A204.1 (cell line): ENCODE results near the gene ZNF723.
"Not testable (repeated sequence)": the region's sequence is repeated elsewhere in the genome, so short reads cannot be mapped to it uniquely, and the experiment has no call there.

Experiments used
- FAIRE-seq: peaks from 2 replicates; lab custom pipeline; 2012; peaks lifted over from hg19 to GRCh38; lab: Jason Lieb, UNC

ZNF723 gene

GRCh38 chr19:22832031-22832762 is at the start of gene ZNF723:
TSS of gene ZNF723 (plus strand) at chr19:22832291. CDS start at chr19:22832380, 89 bp downstream.
- no peak for FAIRE-seq

- no peak for FAIRE-seq
Measured at GRCh38 chr19:22783651-22784410, 48.3 kb upstream of the ZNF723 start, which contains the start of gene ZNF99. TSS of gene ZNF99 (minus strand) at chr19:22784151. CDS start at chr19:22784016, 135 bp downstream.

- FAIRE-seq, result peak; percentile 53
Measured at GRCh38 chr19:22792863-22793262, 39.2 kb upstream of the ZNF723 start.

GRCh38 chr19:22797040-22797439 is 35.1 kb upstream of the ZNF723 start:
- FAIRE-seq, result no peak

- FAIRE-seq, result no peak
Measured at GRCh38 chr19:22806418-22806817, 25.7 kb upstream of the ZNF723 start.

GRCh38 chr19:22807061-22807835 is 24.8 kb upstream of the ZNF723 start:
- FAIRE-seq, result no peak

GRCh38 chr19:22814124-22814523 is 18.0 kb upstream of the ZNF723 start:
- no peak for FAIRE-seq

- FAIRE-seq, result no peak
Measured at GRCh38 chr19:22831211-22831610, 880 bp upstream of the ZNF723 start.

- not testable (repeated sequence) for FAIRE-seq
Measured at GRCh38 chr19:22857713-22858320, 25.7 kb downstream of the ZNF723 start.

GRCh38 chr19:22882797-22883196 is 50.7 kb downstream of the ZNF723 start:
- peak; percentile 6 for FAIRE-seq

- FAIRE-seq, result no peak
Measured at GRCh38 chr19:22893855-22894270, 61.8 kb downstream of the ZNF723 start.

GRCh38 chr19:22901431-22902130 is 69.5 kb downstream of the ZNF723 start:
- no peak for FAIRE-seq
